Ammon's horn (tissue), 1 donor: ENCODE results near the gene DXO.
"Not testable (repeated sequence)": the region's sequence is repeated elsewhere in the genome, so short reads cannot be mapped to it uniquely, and the experiment has no call there.

ENCODE experiments used
- DNase-seq: peaks from one replicate; pipeline ENCODE4 v3.0.0-alpha.2; 2016; ENCODE audit warnings: low spot score

Gene DXO

DNA sequence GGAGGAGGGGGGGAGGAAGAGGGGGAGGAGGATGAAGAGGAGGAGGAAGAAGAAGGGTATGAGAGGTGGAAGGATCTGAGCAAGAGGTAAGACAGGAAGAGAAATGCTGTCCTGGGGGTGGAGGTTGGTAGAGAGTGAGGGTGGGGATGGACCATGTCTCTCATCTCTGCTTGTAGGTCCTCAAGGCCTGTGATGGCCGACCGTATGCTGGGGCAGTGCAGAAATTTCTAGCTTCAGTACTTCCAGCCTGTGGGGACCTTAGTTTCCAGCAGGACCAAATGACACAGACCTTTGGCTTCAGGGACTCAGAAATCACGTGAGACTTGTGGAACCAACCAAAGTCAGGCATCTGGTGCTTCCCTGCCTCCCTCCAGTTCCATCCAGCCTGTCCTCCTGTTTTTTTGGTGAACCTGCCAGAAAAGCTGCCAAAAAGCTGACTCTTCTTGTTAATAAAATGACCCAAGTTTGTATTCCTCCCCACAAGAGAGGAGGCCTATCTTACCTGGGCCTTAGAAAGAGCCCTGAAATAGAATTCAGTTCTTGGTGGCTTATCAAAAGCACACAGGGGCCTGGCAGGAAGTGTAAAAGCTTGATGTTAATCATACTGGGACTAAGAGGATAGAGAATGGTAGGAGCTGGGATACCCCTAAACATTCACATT lies 7.4 kb upstream of the DXO start:
- DNase-seq = no peak

GRCh38 chr6:31978831-31979230 lies 6.9 kb upstream of the DXO start:
- no peak for DNase-seq

GRCh38 chr6:31977816-31978431 lies 6.0 kb upstream of the DXO start:
- no peak for DNase-seq

DNA sequence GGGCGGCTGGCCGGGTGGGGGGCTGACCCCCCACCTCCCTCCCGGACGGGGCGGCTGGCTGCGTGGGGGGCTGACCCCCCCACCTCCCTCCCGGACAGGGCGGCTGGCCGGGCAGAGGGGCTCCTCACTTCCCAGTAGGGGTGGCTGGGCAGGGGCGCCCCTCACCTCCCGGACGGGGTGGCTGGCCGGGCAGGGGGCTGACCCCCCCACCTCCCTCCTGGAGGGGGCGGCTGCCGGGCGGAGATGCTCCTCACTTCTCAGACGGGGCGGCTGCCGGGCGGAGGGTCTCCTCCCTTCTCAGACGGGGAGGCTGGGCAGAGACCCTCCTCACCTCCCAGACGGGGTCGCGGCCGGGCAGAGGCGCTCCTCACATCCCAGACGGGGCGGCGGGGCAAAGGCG lies 4.1 kb upstream of the DXO start:
- DNase-seq = not testable (repeated sequence)

GRCh38 chr6:31972709-31973350 lies 892 bp upstream of the DXO start:
- no peak for DNase-seq

DNA sequence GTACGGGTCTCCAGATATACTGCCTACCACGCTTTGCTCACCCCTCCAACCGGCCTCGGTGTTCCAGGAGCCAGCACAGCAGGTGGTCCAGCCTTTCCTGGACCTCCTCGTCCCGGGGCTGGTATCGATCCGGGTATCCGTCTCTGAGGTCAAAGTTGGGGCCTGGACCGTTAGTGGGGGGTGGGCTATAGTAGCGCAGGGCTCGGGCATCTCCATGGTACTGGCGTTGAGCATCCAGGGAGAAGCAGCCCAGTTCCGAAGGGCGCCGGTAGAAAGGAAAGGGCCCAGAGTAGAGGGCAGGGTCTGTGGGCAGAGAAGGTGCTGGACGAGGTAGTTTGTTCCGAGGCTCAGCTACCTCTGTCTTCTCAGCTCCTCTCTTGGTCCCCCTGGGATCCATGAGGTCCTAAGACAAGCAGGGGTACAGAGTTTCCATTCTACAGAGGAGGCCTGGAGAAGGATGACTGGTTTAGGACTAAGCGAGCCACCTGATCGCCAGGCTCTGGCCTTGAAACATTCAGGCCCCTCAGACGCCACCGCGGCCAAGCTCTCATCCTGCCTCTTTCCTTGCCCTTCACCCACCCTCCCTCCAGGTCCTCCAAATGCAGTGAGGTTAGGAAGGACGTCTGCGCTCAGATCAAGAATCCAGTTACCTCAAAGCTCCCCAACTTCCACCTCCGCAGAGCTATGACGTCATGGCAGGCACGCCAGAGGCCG lies 502 bp downstream of the DXO start:
- DNase-seq = no peak

DNA sequence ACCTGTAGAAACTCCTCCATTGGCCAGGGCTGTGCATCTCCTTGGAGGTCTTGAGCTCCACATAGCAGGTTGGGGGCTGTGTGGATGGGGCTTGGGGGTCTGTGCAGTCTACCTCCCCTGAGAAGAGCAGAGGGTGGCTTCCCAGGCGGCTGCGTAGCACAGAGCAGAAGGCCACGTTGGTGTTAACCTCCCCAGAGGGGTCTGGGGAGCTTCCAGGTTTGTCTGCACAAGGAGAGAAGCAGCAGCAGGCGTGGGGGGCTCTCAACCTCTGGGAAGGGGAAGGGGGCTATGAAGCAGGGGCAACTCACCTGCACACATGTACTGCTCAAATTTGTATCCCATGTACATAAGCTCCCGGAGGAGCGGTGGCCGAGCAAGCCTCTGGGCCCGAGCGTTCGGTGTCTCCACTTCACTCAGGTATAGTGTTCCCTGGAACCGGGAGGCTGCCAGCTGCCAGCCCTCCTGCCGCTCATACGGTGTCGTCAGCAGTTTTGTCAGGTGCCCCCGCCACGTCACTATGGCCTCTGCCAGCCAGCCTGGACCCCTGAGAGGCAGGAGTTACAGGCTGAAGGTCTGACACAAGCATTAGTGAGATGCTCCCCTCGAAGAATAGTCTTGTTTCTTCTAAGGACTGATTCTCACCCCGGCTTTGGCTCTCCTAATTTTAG lies 1.2 kb downstream of the DXO start:
- DNase-seq = no peak

- DNase-seq = no peak
These were observed 2.0 kb downstream of the DXO start for GRCh38 chr6:31969712-31970603.

- DNase-seq = no peak
These were observed 2.9 kb downstream of the DXO start for GRCh38 chr6:31968791-31969711.

- DNase-seq = no peak
These were observed 3.6 kb downstream of the DXO start for GRCh38 chr6:31968326-31968725.

- DNase-seq = no peak
These were observed 4.0 kb downstream of the DXO start for GRCh38 chr6:31967926-31968320.

DNA sequence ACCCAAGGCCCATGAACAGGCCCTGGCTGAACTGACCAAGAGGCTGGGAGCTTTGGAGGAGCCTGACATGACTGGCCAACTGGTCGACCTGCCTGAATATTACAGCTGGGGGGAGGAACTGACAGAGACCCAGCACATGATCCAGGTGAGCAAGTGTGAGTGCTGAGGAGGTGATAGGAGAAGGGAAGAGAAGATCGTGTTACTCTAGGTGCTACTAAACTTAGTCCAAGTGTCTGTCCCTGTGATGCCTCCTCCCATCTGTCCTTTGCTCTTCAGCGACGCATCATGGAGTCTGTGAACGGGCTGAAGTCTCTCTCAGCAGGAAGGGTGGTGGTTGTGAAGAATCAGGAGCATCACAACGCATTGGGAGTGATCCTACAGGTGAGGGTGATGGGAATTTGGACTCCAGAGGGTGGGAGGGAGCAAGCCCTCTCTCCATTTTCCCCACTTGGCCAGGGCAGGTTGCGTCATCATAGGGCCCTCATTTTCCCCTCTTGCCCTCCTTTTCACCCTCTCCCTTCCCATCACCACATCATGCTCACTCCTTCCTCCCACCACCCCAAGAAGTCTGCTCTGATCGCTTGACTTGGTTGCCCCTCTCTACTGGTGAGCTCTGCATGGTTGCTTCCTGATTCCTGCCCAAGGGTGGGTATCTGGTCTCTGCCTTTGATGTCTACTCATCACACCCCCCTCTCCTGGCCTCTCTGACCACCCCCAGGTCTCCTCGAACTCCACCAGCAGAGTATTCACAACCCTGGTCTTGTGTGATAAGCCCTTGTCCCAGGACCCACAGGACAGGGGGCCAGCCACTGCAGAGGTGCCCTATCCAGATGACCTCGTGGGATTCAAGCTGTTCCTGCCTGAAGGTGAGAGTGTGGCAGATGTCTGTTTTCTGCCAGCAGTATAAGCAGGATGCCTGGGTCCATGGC lies 4.7 kb downstream of the DXO start:
- no peak for DNase-seq

- DNase-seq = no peak
These were observed 5.4 kb downstream of the DXO start for GRCh38 chr6:31966506-31966905.

DNA sequence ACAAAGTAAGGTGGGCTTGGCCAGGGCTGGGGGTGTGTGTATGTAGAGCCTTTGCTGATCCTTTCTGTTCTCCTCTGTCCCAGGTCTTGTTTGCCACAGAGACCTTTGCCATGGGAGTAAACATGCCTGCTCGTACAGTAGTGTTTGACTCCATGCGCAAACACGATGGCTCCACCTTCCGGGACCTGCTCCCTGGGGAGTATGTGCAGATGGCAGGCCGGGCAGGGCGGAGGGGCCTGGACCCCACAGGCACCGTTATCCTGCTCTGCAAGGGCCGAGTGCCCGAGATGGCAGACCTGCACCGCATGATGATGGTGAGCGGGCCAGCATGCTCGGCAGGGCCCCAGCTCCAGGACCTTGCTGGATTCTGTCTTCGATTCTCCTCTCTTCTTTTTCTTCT lies 6.2 kb downstream of the DXO start:
- DNase-seq = no peak

DNA sequence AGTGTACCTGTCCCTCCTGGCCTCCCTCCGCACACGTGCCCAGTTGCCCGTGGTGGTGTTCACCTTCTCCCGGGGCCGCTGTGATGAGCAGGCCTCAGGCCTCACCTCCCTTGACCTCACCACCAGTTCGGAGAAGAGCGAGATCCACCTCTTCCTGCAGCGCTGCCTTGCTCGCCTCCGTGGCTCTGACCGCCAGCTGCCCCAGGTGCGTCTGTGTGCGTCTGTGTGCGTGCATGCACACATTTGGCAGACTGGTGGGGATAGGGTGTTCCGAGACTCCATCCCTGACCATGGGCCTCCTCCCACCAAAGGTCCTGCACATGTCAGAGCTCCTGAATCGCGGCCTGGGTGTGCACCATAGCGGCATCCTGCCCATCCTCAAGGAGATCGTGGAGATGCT lies 8.0 kb downstream of the DXO start:
- DNase-seq = no peak

DNA sequence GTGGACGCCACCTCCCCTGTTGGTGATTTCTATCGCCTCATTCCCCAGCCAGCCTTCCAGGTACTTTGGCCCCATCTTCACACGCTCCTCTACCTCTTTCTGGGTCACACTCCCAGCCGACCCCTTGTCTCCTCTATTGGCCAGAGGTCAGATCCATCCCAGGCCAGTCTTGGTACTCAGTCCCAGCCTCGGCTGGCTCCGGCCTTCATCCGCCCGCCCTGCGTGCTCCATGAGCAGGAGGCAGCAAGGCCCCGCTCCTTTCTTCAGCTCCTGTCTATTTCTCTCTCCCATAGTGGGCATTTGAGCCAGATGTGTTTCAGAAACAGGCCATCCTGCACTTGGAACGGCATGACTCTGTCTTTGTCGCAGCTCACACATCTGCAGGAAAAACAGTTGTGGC lies 10.3 kb downstream of the DXO start:
- no peak for DNase-seq

DNA sequence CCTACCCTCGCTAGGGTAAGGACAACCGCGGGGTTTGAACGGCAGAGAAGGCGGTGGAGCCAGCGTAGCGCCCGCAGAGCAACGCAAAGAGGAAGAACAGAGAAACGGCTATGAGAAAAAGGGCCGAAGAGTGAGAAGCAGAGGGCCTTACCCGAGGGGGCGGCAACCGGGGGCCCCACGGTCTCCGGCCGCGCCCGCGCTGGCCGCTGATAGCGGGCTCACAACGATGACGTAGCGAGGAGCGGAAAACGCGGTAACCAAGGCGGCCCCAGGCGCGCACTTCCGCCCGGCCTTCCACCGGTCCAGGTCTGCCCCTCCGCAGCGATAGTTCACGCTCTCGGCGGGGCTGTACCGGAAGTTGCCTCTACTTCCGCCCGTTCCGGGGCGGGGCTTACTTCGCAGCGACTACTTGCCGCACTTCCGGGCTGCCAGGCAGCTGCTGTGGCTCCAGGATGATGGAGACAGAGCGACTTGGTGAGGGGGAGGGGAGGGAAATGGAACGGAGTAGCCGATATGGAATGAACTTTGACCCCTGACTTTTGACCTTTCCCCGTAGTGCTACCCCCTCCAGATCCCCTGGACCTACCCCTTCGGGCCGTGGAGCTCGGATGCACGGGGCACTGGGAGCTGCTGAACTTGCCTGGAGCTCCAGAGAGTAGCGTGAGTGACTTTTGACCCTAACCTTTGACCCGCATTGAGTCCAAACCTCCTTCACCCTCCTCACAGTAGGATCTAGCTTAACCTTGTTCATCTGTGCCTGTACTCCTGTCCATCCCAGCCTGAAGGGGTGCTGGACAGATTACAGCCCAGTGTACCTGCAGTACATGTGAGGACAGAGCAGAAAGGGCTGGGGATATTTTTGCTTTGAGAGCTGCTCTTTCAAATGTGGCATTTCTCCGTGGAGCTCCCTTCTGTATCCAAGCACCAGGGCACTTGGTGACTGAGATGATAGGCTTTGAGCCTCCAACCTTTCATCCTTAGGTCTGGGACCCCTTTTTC lies 12.9 kb downstream of the DXO start, which contains the start of the genes NELFE and SKIC2:
Gene NELFE (minus strand): TSS at position 231 of the 999 bp plus-strand sequence. CDS start 525 bp downstream, outside the sequence.
Gene SKIC2 (plus strand): TSS at position 435 of the 999 bp plus-strand sequence. CDS start 18 bp downstream, at position 453.
- peak; percentile 99 for DNase-seq

DNA sequence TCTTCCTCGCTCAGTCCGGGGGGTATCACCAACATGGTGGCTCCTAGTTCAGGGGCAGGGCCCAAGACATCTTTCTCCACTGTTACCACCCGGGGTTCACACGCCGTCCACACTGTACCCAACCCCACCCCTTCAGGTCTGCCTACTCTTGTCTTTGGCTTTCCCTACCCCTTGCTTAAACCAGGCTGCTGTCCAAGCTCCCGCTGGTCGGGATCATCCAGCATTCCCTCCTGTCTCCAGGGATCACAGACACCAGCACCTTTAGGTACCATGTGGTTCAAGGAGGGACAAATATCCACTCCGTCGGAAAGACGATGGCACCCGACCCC lies 13.6 kb downstream of the DXO start:
- DNase-seq = no peak
